Stimulated activated CD4-positive, alpha-beta T cell treated with anti-CD3 and anti-CD28 coated beads, Interleukin-1b, Interleukin-23, amount 100 ng/mL, for 1 hour (primary cell): ENCODE results near the gene CEP128.
"Not testable (repeated sequence)": the region's sequence is repeated elsewhere in the genome, so short reads cannot be mapped to it uniquely, and the experiment has no call there.

Experiments
- DNase-seq, 2 donors: peaks; one replicate each; pipeline ENCODE4 v3.0.0-alpha.2; 2020; ENCODE audit warnings: low read depth in 2 of 2

The CEP128 gene

DNA sequence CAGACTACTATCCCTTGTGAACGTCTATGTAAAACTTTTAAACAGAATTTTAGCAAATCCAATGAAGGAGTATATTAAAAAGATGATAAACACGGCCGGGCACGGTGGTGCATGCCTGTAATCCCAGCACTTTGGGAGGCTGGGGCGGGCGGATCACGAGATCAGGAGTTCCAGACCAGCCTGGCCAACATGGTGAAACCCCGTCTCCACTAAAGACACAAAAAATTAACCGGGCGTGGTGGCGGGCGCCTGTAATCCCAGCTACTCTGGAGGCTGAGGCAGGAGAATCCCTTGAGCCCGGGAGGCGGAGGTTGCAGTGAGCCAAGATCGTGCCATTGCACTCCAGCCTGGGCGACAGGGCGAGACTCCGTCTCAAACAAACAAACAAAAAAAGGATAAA lies 11.7 kb upstream of the CEP128 start:
- DNase-seq = not testable (repeated sequence)

DNA sequence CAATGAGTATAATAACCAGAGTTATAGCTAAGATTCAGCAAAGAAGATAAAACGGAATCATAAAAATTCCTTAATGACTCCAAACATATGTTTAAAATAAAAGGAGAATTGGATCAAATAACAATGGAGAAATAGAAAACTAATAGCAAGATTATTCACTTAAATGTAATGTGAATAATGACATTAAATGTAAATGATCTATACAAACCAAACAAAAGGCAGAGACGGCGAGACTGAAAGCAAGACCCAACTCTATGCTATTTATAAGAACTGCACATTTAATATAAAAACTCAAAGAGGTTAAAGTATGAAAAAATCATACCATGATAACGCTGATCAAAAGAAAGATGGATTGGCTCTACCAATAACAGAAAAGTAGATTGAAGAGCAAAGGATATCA lies 10.0 kb upstream of the CEP128 start:
- no peak for DNase-seq

GRCh38 chr14:80948291-80948690 lies 6.8 kb upstream of the CEP128 start:
- DNase-seq = no peak

GRCh38 chr14:80946797-80947196 lies 5.3 kb upstream of the CEP128 start:
- DNase-seq = no peak

DNA sequence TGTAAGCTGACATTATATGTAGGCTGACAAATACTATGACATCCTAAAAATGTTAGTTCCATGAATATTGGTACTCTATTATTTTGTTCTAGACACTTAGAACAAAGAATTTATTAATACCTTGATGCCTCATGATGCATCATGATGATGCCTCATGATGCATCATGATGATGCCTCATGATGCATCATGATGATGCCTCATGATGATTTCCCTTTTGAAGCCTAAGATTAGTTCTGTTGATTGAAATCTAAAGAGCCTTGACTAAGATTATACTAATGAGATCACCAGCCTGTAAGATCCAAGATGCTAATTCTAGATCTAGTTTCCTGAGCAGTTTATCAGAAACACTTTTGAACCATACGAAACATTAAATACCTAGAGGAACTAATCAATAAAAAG lies 4.6 kb upstream of the CEP128 start:
- no peak for DNase-seq

- DNase-seq = no peak
Observed at GRCh38 chr14:80944861-80945617, 3.5 kb upstream of the CEP128 start.

GRCh38 chr14:80942191-80942600 lies 658 bp upstream of the CEP128 start:
- DNase-seq = no peak

DNA sequence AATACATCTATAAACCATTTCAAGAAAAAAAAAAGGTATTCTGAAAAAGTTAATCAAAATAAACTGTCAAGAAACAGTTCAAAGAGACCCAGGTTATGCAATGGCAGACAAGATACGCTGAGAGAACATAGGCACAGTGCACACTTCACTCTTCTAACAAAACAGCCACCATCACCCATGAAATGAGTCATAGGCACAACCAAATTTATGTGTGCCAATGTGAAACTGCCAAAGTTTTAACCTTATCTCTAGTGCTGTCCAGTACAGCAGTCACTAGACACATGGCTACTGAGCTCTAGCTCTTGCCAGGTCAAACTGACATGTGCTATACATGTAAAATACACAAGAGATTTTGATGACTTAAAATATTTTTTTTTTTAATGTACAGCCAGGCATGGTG lies 1.4 kb downstream of the CEP128 start:
- no peak for DNase-seq

GRCh38 chr14:80933686-80934085 lies 7.9 kb downstream of the CEP128 start:
- no peak for DNase-seq

- no peak for DNase-seq
Observed at GRCh38 chr14:80933282-80933681, 8.3 kb downstream of the CEP128 start.

GRCh38 chr14:80930836-80931389 lies 10.6 kb downstream of the CEP128 start:
- DNase-seq = no peak

GRCh38 chr14:80930095-80930494 lies 11.4 kb downstream of the CEP128 start:
- DNase-seq = no peak

DNA sequence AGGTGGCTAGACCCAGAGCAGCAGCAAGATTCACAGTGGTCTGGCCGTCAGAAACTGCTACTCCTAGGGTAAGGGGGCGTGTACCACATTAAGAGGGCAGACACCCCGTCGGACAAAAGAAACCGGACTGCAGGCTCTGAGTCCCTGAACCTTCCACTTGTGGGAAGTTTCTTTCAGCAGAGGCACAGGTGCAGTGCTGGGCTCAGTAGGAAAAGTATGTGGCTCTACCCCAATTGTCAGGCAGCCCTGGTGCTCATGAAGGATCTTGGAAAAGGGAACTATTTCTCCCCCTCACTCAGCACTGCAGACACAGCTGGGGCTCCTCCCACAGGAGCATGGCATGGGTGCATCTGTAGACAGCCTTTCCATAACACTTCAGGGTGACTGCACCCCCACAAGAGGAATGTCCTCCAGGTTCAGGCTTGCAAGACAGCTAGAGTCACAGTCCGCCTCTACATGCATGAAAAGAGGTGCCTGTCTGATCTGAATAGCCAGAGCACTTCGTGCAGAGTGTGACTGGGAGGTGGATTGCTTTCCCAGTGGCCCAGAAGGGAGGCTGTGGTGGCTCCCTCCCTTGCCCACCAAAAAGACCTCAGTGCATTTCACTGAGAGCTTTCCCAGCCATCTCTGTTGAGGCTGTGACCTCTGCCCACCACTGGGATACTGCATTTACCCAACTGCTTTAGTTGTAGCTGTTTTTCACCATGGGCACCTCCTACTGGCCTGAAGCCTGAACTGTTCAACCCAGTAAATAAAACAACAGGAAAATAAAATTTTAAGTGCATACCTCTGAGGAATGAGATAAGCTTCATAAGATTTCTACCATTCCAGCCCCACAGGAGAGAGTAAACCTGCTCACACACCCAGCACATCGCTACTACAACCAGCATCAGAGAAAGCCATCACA lies 14.2 kb downstream of the CEP128 start:
- DNase-seq = no peak

- no peak for DNase-seq
Observed at GRCh38 chr14:80926397-80927082, 15.0 kb downstream of the CEP128 start.

GRCh38 chr14:80924365-80925103 lies 17.0 kb downstream of the CEP128 start:
- no peak for DNase-seq

- no peak for DNase-seq
Observed at GRCh38 chr14:80923368-80923767, 18.2 kb downstream of the CEP128 start.

- no peak for DNase-seq
Observed at GRCh38 chr14:80919622-80920021, 21.9 kb downstream of the CEP128 start.

- not testable (repeated sequence) for DNase-seq
Observed at GRCh38 chr14:80912013-80912412, 29.5 kb downstream of the CEP128 start.

DNA sequence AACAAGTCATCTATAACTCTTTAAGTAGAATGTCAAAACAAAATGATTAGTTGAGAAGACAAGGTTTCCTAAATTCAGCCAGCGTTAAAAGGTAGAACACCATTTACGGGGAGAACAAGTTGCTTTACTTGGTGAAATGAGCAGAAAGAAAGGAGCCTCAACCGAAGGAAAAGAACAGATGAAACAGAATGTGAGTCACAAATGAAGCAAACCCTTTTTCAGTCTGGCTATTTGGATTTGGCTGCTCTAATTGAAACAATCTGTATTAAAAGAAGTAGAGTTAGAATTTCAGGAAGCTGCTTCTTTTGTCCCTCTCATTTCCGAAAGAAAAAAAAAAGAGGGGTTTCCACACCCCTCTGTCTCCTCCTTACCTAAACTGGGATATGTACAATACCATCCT lies 34.6 kb downstream of the CEP128 start:
- no peak for DNase-seq

- DNase-seq = no peak
Observed at GRCh38 chr14:80906336-80906735, 35.2 kb downstream of the CEP128 start.

DNA sequence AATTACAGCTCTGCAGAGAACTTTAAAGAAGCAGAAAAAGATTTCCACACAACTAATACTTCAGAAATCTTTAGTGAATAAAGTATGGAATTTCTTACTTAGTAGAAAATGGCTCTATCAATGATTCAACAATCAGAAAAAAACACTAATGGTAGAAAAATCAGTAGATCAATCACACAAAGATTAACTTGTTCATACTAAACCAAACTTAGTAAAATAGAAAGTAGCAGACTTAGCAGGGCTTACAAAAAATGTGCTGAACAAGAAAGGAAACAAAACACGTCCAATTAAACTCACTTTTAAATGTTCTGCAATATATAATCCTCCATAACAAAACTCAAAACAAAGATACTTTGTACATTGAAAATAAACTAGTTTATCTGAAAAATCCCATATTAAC lies 38.9 kb downstream of the CEP128 start:
- no peak for DNase-seq
